Measurements from ENCODE around the gene AP2A2.

The AP2A2 gene

GRCh38 chr11:999009-999408 lies 73.3 kb downstream of the AP2A2 start:
- TF ChIP-seq CTCF (IDR thresholded peaks at IDR 0.05; ENCODE audit: low read length, missing control alignments): no peak

DNA sequence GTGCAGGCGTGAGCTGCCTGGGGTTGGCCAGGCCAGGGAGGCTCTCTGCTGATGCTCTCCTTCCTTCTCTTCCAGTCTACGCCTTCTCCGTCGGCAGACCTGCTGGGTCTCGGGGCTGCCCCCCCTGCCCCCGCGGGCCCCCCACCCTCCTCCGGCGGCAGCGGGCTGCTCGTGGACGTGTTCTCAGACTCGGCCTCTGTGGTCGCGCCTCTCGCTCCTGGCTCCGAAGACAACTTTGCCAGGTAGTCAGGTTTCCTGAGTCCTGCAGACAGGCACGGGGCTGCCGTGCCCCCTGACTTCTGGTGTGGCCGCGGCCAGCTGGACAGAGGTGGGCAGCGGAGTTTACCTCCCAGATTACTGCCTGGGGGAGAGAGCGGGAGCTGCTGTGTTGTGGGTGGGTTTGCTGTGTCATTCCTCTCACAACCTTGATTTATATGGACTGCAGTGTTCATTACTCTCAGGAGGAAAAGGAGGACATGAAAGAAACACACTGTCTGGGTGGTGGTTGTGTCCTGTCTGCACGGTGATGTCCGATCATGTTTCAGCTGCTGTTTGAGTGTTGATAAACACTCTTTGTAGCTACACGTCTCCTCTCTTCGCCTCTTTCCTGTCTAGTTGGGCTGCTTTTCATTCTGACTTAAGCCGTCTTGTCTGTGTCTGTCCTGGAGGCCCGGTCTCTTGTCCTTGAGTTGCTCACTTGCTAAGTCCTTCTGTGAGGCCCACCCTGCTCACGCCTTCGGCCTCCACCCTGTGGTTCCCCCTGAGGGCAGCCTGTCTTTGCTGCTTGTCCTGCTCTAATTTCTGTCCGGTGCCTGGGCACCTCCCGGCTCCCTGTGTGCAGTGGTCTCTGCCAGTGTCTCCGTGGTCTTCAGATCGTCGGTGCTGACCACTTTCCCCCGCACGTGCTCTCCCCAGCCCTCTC lies 74.9 kb downstream of the AP2A2 start:
- no peak for DNase-seq (ENCODE audit: low read depth)
- H3K4me3 ChIP-seq (replicated peaks; ENCODE audit: low read depth, low read length): no peak overlapping the region
- TF ChIP-seq CTCF (IDR thresholded peaks at IDR 0.05; ENCODE audit: low read length, missing control alignments): no peak

More at GRCh38 chr11:999009-999408, 73.3 kb downstream of the AP2A2 start:
- no peak overlapping the region for H3K4me3 ChIP-seq (replicated peaks; ENCODE audit: low read depth, low read length)
- DNase-seq (ENCODE audit: low read depth): no peak

GRCh38 chr11:1001617-1002405 lies 76.1 kb downstream of the AP2A2 start:
- H3K4me3 ChIP-seq (replicated peaks; ENCODE audit: low read depth, low read length): no peak overlapping the region
- TF ChIP-seq CTCF (IDR thresholded peaks at IDR 0.05; ENCODE audit: low read length, missing control alignments): no peak
- DNase-seq (ENCODE audit: low read depth): no peak

DNA sequence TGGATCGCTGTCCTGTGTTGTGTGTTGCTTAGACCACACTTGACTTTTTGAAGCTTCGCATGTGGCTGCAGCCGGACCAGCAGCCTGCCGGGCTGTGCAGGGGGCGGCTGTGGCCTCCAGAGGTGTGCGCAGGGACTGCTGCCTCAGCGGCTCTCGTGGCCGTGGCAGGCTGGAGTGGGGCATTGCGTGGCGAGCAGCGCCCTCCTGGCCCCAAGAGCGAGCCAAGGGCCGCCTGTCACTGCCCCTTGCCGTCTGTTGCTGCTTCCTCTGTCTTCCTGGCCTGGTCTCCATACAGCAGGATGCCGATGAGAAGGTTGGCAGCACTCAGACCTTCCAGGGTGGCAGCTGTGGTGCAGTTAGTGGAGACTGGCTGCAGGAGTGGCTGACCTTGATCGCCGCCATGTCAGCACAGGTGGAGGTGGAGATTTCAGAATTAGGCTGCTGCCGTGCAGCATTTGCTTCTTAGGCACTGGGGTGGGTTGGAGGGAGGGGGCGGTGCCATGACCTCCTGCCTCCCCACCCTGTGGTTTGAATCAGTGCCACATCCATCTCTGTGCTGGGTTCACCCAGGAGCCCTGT lies 76.8 kb downstream of the AP2A2 start:
- TF ChIP-seq CTCF (IDR thresholded peaks at IDR 0.05; ENCODE audit: low read length, missing control alignments): no peak
- H3K4me3 ChIP-seq (replicated peaks; ENCODE audit: low read depth, low read length): no peak overlapping the region
- DNase-seq (ENCODE audit: low read depth): no peak

DNA sequence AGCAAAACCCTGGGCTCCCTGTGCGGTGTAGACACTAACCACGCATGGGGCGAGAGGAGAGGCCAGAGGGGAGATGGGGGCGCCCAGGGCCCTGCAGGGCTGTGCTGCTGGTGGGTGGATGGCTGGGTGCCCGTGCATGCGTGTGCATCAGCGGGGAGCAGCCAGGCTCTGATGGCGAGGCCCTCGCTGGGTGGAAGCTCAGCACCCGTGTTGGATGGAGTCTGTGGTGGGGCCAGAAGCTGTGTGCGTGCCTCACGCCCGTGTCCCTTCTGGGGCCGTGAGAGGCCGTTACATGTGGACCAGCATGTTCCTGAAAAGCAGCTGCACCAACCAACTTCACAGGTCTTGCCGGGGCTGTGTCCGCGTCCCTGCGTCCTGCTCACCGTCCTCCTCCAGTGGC lies 77.5 kb downstream of the AP2A2 start:
- TF ChIP-seq CTCF (IDR thresholded peaks at IDR 0.05; ENCODE audit: low read length, missing control alignments): no peak
- no peak for DNase-seq (ENCODE audit: low read depth)
- no peak overlapping the region for H3K4me3 ChIP-seq (replicated peaks; ENCODE audit: low read depth, low read length)

- no peak for DNase-seq (ENCODE audit: low read depth)
- no peak overlapping the region for H3K4me3 ChIP-seq (replicated peaks; ENCODE audit: low read depth, low read length)
- no peak for TF ChIP-seq CTCF (IDR thresholded peaks at IDR 0.05; ENCODE audit: low read length, missing control alignments)
Observed at GRCh38 chr11:1005928-1006327, 80.3 kb downstream of the AP2A2 start.

Data from fibroblast of pulmonary artery (primary cell).